DMS53 treated with DMSO at 0.1 percent for 48 hours (cell line): ENCODE measurements around the gene NDUFS6.
"Not testable (repeated sequence)": the region's sequence is repeated elsewhere in the genome, so short reads cannot be mapped to it uniquely, and the experiment has no call there.

Source experiments
- DNase-seq: peaks from one replicate; lab custom pipeline; 2025; ENCODE audit not compliant: unreplicated experiment; lab: John Stamatoyannopoulos, UW

The NDUFS6 gene

GRCh38 chr5:1831257-1831656, 30.1 kb downstream of the NDUFS6 start:
- DNase-seq = no peak

- DNase-seq = no peak
Observed at GRCh38 chr5:1831677-1832313, 30.6 kb downstream of the NDUFS6 start.

- no peak for DNase-seq
Observed at GRCh38 chr5:1832511-1833250, 31.5 kb downstream of the NDUFS6 start.

- no peak for DNase-seq
Observed at GRCh38 chr5:1833264-1834021, 32.2 kb downstream of the NDUFS6 start.

GRCh38 chr5:1834022-1834551, 32.9 kb downstream of the NDUFS6 start:
- DNase-seq = no peak

GRCh38 chr5:1834721-1835429, 33.7 kb downstream of the NDUFS6 start:
- no peak for DNase-seq

- DNase-seq = no peak
Observed at GRCh38 chr5:1835431-1835830, 34.2 kb downstream of the NDUFS6 start.

GRCh38 chr5:1836176-1836890, 35.1 kb downstream of the NDUFS6 start:
- DNase-seq = no peak

GRCh38 chr5:1836891-1837880, 36.0 kb downstream of the NDUFS6 start:
- DNase-seq = no peak

GRCh38 chr5:1838013-1838412, 36.8 kb downstream of the NDUFS6 start:
- no peak for DNase-seq

GRCh38 chr5:1840071-1840547, 38.9 kb downstream of the NDUFS6 start:
- no peak for DNase-seq

GRCh38 chr5:1840741-1841521, 39.7 kb downstream of the NDUFS6 start:
- no peak for DNase-seq

- DNase-seq = peak; percentile 10
Observed at GRCh38 chr5:1842004-1842819, 41.0 kb downstream of the NDUFS6 start.

GRCh38 chr5:1843761-1844160, 42.6 kb downstream of the NDUFS6 start:
- DNase-seq = not testable (repeated sequence)

- no peak for DNase-seq
Observed at GRCh38 chr5:1844708-1845436, 43.7 kb downstream of the NDUFS6 start.

- DNase-seq = no peak
Observed at GRCh38 chr5:1845696-1846095, 44.5 kb downstream of the NDUFS6 start.

GRCh38 chr5:1846583-1846982, 45.4 kb downstream of the NDUFS6 start:
- DNase-seq = no peak
